KG1 (cell line): ENCODE measurements around the gene MAB21L3.

Experiments
- DNase-seq: peaks from one replicate; lab custom pipeline; 2025; lab: John Stamatoyannopoulos, UW

MAB21L3 gene

DNA sequence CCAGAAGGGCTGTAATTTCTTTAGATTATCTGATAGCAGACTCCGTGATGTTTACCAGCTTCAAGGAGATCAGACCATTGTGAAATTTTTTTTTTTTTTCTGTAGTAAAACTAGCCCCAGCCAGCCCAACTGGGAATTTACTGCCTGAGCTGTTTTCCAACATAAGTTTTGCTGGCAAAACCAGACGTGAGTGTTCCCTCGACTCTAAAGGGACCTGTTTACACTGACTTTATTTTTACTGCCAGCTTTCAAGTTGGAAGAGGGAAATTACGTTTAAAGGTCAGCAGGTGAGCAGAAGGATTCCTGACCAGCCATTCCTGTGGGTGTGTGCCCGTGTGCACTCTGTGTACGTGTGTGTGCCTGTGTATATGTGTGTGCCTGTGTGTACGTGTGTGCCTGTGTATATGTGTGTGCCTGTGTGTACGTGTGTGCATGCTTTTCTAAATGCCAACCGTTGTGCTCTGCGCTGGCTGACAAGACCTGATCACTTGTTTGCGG, 374 bp downstream of the MAB21L3 start:
- DNase-seq = no peak

DNA sequence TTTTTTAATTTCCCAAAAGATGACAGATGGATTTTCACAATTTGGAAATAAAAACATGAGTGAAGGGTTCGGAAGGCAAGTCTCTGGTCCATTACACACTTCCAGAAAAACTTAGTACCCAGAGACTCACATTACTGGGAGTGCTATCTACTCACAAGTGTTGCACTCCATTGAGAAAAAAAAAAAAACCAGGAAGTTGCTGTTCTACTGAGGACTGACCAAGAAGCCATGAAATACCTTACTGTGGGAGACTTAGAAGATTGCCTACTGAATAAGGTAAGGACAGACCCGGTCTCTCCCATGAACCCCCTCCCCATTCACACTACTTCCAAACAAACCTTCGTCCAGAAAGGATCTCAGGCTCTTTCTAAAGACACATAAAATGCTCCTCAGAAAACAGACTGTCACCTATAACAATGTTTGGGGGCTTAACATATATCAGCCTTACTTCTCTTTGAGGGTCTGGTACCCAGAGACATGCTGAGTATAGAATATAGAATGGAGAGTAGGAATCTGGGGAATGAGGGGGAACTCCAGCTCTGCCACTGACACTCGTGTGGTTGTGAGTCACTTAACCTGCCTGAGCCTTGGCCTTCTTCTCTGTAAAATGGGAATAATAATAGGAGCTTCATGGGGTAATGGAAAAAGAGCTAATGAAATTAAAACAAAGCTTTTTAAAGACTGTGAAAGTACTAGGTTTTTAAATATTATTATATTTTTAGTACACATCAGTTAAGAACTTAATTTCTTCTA, 1.4 kb downstream of the MAB21L3 start:
- DNase-seq = no peak

DNA sequence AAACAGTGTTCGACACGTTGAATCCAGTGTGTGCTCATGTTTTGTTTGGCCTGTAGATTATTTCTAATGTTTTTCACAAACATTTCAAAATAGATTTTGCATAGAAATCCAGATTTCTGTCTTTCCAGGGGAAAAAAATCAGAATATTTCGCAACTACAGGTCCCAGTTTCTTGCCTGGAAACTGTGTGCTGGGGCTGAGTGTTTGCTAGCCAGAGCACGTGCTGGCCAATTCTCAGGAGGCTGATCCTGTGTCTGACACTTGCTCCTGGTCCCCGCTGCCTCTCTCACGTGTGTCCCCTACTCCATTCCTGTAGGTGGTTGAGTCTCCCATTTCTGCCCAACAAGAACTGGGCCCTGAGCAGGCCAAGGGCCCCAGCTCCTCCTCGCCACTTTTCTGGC, 2.4 kb downstream of the MAB21L3 start:
- DNase-seq = no peak

DNA sequence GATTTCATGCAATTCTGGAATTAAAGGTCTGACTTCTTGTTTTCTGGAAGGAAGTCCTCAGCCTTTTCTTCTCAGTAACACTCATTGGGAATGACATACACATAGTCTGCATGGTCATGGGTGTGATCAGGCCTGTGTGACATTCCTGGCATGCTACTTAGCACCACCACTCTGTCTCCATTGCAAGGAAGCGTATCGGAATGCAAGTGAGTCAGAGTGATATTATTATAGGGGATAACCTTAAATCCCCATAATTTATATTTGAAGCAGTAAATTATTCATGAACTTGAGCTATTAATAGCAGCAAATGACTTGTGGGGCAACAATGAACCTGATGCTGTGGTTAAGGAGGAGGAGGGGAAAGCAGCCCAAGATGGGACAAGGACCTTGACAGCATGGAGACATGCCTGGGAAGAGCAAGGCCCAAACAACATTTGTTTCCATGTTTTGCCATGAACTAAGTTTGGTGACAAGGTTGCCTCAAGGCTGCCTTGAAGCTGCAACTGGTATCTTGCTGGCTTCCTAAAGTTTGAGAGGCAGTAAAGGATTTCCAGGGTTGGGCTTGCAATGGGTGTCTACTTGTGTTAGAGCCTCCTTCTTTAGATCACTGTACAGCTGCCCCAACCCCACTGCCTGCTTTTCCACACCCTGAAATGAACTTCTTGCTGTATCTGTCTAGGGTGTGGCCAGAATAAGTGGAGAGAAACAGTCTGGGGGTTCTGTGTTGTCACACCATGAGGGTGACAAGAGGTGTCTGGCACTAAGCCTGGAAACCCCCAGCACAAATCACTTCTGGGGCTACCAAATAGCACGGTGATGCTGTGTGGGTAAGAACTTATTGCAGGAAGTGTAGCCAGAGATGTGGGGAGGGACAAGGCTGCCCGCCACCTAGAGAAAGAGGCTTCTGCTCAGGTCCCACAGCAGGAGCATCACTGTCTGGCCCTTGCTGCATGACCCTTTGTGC, 4.6 kb downstream of the MAB21L3 start:
- no peak for DNase-seq

DNA sequence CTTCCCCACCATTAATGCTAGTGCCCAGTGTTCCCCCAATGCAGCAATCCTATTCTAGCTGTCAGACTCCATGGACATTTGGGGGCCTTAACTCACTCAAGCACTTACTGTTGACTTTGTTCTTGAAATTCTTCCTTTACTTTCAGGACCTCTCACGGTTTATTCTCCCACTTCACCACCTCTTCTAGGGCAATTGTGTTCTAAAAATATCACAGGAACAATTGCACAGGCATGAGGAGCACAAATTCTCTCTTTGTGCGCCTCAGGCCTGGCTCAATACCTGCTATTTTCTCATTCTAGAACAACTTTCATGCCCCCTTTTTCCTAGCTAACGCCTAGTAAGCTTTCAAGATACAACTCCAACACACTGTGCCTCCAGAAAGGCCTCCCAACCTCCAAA, 7.3 kb downstream of the MAB21L3 start:
- no peak for DNase-seq

DNA sequence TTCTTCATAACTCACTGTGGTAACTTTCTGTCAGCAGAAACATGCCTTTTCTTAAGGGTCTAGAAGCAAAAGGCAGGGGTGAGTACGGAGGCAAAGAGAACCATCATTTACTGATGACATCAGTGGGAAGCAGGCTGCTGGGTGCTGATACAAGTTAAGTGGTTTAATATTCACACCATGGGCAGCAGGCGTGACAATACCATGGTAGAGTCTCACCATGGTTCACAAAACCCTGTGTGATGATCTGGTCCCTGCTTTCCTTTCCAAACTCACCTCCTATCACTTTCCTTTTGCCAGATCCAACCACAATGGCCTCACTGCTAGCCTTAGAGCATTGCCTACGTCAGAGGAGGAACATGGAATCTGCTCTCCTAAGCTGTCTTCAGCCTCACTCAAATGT, 8.7 kb downstream of the MAB21L3 start:
- no peak for DNase-seq

DNA sequence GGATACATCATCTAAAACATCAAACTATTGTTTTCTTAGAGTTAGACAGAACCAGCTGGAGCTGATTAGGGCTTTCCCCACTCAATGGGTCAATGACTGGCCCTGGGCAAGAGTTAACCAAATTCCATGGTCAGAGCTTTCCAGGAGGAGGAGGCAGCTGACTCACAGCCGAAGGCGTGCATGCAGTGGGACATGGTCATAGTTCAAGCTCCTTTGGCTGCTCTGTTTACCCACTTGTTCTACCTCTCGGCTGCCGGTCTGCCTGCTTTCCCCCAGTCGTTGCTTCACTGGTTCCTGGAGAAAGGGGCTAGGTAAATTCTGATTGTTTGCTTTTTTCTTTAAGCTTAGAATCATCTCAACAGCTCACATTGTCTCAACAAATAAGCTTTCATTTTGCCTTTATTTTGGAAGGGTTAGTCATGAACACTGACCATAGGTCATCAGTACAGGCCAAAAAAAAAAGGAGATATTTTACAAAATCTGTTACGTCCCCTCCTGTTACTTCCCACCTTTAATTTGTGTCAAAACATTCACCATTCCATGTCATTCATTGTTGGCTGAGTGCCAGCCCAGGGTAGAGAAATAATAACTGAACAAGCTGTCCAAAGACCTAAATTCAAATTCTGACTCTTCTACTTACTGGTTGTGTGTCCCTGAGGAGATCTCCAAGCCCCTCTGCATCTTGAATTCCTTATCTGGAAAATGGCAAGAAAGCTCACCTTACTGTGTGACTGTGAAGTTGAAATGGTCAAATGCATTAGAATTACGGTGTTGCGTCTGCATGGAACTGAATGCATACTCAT, 12.0 kb downstream of the MAB21L3 start:
- no peak for DNase-seq

DNA sequence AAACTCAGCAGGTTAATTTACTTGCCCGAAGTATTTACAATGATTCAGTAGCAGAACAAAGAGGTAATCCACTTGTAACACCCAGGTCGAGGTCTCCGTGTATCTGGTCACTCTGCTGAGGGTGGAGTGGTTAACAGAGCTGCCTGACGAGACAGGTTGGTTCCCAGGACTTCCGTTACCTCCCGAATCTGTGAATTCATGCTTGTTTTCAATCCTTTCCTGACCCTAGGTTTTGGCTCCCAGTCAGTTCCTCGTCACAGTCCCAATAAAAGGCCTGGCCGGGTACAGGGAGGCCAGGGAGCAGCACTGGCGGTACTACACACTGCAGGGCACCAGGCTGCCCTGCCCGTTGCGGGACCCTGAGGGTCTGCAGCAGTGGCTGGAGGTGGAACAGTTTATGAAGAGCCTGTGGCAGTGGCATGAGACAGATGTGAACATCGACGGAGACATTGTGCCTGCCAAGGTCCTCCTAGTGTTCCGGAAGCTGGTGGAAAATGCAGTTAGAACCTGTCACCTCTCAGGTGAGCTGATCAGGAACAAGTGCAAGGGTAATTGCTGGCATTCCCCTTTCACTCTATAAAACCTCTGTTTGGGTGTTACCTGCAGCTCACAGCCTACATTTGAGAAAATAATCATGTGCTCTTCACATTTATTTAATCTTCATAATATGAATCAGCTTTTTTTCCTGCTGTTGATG, 12.8 kb downstream of the MAB21L3 start:
- DNase-seq = no peak

DNA sequence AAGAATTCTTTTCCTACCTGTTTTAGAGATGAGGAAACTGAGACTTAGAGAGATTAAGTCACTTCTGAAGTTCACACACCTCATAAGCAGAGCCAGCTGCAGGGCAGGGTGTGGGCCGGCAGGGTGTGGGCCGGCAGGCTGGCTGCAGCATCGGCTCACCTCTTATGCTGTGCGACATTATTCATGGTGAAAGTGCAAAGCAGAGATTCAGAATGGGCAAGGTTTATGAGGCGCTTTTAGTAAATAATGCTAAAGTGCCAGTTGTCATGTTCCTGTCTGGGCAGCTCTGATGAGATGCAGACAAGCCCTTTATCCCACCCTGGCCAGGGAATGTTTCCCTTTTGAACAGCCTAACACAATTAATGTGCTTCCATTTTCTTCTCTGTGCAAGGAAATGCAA, 14.6 kb downstream of the MAB21L3 start:
- DNase-seq = no peak

DNA sequence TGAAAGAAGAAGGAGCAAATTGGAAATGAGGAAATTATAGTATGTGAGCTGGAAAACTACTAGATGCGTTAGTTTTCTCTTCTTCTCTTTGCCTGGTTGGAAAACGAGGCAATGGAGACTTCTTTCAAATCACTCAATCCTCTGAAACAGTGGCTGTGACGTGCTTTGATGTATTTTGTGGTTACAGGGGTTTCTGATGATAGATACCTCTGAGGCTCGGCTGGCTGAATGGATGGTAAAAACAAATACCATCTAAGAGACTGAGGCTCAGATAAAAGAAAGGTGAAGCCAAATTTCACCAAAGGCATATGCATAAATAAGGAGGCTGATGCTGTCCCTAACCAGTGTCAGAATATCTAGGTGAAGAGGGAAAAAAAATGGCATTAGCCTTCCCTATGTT, 15.1 kb downstream of the MAB21L3 start:
- DNase-seq = no peak

DNA sequence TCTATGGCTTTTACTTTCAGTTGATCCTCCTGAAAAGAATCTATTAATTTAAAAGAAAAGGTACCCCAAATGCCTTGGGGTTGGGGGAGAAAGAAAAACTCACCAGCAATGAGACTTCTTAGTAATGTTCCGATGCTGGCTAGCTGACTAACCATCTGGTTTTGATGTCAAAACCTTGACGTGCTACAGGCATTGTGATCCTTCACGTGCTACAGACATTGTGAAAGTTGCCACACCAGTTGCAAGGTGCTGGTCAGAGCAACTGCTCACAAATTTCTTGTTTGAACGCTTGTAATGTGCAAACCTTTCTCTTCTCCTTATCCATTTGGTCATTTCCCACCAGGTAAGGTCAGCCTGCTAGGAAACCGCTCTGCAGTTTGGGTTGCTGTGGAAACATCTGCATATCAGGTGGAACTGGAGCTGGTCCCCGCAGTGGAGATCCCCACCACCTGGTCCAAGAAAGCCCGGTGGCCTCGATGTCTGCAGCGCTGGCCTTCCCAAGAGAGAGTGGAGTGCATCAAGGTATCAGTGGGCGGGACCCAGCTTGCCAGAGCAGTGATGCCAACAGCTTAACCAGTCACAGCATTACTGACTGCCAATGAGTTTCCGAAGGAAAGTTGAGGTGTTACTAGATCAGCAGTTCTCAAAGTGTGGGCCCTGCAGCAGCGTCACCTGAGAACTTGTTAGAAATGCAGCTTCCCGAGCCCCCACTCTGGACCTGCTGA, 16.1 kb downstream of the MAB21L3 start:
- no peak for DNase-seq

DNA sequence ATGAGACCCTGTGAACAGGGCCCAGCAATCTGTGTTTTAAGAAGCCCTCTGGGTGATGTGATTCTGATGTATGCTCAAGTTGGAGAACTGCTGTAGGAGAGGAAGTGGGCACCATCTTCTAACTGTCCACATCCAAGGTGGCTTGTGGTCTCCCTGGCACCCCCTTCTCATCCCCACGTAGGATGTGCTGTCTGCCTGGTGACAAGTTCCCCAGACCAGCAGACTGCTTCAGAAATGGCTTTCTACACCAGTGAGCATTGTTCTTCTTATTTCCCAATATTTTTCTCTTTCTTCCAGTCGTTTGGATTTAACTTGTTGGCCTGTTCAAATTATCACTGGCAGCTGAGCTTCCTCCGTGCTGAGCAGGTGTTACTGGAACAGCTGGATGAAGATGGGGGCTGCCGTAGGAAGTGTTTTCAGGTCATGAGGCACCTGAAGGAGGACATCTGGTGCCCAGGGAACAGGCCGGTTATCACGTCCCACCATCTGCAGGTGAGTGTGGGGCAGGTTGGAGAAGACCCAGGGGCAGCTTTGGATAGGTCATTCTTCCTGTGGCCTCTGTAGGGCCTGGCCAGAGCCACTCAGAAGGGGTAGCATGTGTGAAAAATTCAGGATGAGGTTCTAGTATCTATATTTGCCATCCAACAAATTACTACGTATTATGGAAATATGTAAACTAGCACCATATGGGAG, 16.8 kb downstream of the MAB21L3 start:
- DNase-seq = no peak

DNA sequence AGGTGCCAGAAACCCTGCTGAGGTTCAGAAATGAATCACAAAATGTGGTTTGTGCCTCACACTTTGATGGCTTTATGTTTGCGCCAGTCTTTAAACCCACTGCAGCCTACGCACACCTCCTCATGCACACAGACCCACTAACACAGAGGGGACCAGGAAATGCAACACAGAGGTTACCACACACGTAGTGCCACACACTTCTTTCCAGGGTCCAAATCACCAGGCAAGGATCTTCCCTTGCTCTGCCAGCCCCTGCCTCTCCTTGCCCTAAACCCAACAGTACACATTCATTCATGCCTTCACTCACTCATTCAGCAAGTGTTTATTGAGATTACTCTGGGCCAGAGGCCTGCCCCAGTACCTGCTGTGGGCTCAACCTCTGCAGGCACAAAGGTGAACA, 17.5 kb downstream of the MAB21L3 start:
- DNase-seq = no peak

DNA sequence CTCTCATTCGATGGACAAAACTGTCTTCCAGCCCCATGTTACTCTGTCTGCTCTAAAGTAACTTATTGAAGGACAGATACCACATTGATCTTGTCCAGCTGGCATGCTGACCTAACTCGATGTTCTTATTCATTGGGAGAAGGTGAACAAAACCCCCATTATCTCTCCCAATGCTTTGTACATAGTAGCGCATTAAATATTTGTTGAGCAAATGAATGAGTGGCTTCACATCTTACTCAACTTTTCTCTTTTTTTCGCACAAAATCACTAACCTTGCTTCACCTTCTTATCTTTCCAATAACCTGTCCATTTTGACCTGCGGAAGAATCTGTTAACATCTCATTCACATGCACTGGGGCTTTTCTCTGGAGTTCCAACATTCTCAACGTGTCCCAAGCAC, 18.3 kb downstream of the MAB21L3 start:
- DNase-seq = no peak

DNA sequence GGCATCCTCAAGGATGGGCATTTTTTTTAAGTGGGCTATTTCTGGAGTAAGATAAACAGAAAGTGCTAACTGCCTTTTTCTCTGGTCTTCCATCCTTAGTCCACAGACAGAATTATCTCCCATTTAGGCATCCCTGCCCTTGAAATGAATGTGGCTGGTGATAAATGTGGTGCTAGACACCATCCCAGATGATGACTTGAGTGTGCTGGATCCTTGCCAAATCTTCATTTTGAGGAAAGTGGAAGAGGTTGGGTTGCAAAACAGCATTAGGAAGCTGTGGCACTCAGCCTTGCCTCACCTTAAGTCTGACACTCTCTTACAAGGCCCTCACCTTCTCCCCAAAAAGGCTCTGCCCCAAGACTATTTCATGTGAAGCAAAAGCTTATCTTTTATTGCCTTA, 19.2 kb downstream of the MAB21L3 start:
- DNase-seq = no peak

DNA sequence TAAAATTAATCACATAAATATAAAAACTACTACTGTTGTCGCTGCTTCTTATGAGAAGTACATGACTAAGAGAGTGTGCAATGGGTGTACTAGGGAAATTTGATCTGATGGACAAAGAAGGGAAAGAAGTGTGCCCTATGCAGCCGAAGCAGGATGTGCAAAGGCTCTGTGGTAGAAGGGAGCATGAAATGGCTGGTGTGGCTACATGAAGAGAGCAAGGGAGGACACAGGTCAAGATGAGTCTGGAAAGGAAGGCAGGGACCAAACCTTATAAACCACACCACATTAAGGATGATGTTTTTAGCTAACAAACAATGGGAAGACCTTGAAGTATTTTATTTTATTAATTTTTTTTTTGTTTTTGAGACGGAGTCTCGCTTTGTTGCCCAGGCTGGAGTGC, 20.0 kb downstream of the MAB21L3 start:
- no peak for DNase-seq

DNA sequence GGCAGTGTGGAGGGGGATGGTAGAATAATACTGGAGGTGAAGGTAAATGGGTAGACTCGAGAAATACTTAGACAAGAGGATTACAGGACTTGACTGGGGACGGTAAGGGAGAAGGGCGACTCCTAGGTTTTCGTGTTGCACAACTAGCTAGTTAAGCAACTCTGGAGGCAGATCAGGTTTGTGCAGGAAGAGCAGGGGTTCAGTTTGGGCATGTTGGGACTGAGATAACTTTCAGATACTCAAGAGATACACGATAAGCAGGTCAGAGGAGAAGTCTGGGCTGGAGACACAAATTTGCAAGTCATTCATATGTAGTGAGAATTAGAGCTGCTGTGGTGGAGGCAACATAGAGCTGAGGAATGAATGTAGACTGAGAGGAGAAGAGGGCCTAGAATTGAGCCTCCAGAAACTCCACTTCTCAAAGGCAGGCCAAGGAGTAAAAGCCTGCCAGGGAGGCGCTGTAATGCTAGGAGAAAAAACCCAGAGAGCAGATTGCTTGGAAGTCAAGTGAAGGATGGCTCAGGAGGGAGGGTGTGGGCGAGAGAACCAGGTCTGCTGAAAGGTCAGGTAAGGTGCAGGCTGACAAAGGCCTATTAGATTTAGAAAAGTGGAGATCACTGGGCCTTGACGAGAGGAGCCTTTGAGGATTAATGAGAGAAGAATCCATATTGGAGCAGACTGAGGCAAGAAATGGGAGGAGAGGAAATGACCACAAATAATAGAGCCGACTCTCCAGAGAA, 20.8 kb downstream of the MAB21L3 start:
- no peak for DNase-seq

DNA sequence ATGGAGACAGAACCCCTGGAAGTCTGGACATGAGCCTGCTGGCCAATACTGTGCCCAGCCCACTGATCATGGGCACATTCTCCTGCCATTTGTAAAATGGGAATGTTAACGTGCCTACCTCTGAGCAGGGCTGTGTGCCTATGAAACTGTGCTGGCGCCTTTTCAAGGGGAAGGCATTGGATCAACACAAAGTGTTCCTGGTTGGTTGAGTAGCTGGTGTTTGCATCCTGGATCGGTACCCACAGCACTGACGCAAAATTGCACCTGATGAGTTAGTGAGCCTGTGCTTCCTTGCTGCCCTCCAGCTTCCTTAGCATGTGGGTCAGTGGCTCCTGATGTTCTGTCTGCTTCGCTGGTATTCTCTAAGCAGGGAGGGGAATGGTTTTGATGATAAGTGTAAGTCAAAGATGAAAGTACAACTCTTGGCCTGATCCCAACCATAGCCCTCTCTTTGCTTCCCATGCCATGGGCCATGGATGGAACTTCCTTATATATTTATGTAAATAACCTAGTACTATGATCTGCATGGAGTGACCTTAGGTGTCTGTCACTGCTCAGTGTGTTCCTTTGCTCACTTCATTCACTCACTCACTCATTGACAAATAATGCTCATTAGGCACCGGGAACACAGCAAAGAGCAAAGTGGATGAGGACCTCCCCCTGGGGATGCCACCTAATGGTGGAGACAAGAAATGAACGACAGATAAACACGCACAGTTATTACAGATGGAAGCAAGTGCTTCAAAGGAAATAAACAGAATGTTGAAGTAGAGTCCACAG, 22.7 kb downstream of the MAB21L3 start:
- no peak for DNase-seq

DNA sequence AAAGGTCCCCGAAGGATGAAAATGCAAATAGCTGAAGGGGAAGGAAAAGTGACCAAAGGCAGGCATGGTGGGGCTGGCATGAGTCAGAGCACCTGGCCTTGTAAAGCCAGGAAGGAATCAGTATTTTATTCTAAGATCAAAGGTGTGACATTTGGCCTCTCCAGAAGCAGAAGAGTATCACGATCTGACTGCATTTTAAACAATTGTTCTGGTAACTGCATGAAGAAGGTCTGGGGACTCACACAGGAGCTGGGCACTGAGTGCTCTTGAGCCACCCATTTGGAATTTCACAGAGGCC, 23.2 kb downstream of the MAB21L3 start:
- no peak for DNase-seq
